GM12873 (cell line): ENCODE data around the gene TLCD2.

Source experiments
- TF ChIP-seq, protein P1 (sequence below): IDR thresholded peaks from 2 replicates; pipeline ENCODE4 v1.5.1; 2012; ENCODE audit warnings: low read depth, mild to moderate bottlenecking, moderate library complexity, low read length, control low read depth; ENCODE audit not compliant: insufficient read depth; ENCODE audit errors: missing control alignments

Gene TLCD2

GRCh38 chr17:1713160-1713877 lies 3.1 kb upstream of the TLCD2 start:
- TF ChIP-seq, protein P1, sequence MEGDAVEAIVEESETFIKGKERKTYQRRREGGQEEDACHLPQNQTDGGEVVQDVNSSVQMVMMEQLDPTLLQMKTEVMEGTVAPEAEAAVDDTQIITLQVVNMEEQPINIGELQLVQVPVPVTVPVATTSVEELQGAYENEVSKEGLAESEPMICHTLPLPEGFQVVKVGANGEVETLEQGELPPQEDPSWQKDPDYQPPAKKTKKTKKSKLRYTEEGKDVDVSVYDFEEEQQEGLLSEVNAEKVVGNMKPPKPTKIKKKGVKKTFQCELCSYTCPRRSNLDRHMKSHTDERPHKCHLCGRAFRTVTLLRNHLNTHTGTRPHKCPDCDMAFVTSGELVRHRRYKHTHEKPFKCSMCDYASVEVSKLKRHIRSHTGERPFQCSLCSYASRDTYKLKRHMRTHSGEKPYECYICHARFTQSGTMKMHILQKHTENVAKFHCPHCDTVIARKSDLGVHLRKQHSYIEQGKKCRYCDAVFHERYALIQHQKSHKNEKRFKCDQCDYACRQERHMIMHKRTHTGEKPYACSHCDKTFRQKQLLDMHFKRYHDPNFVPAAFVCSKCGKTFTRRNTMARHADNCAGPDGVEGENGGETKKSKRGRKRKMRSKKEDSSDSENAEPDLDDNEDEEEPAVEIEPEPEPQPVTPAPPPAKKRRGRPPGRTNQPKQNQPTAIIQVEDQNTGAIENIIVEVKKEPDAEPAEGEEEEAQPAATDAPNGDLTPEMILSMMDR, result no peak

GRCh38 chr17:1712271-1712670 lies 2.1 kb upstream of the TLCD2 start:
- TF ChIP-seq, protein P1, result no peak

- TF ChIP-seq, protein P1, result no peak
Observed at GRCh38 chr17:1711804-1712203, 1.6 kb upstream of the TLCD2 start.

DNA sequence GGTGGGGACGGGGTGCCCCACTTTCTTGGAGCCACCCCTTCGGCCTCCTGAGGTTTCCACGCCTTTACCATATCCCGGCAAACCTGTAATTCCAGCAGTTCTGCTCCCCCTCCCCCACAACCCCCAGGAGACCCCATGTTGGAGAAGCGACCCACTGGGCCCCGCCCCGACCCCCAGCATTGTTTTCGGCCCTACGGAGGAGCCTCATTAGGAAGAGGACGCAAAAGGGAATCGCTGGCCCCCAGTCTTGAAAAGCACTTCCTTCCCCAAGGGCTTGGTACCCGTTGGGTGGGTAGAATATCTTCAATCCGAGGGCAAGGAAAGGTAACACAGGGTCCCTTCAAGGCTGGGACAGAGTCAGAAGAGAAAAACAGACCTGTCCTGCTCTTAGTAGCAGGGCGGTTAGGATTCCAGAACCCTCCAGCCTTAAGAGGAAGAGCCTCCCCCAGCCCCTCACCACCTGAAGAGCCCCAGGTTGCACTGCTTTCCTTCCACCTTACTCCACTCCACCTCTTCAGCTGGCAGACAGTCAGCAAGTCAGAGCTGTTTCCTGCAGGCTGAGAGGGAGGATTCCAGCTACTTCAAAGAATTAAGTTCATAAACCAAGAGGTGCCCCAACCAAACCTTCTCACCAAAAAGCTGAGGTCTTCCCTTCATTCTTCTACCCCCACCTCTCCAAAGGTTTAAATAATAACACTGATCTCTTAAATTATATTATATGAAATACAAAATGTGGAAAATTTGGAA lies 803 bp upstream of the TLCD2 start:
- TF ChIP-seq, protein P1, result no peak

DNA sequence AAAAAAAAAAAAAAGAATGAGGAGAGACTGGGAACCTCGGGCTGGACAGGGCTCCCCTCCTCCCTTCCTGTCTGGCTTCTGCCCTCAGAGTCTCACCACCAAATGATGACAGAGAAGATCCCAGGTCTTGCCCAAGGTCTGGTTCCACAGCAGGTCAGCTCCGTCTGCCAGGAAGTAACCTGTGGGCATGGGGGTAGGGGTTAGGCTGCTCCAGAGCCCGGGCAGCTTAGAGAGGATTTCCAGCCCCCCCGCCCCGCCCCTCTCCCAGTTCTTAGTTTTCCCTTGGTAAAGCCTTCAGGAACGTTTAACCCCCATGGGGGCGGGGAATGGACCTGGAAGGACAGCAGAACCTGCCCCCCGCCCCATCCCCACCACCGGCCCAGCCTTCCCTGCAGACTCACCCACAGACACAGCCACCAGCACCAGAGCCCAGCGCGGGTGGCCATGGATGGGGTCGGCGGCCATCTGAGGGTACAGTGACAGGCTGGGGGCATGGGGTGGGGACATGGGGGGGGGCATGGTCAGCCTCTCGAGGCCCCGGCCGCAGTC lies 700 bp downstream of the TLCD2 start:
- TF ChIP-seq, protein P1, result no peak

GRCh38 chr17:1707107-1707506 lies 3.1 kb downstream of the TLCD2 start:
- TF ChIP-seq, protein P1, result no peak

GRCh38 chr17:1705004-1705403 lies 5.2 kb downstream of the TLCD2 start:
- TF ChIP-seq, protein P1, result no peak
